HG03558 (cell line): ENCODE results near the gene GDAP2.

Experiments used
- ATAC-seq: cut with Tn5 transposase; IDR thresholded peaks from one replicate; pipeline ENCODE4 v1.9.1; 2021; ENCODE audit warnings: moderate number of reproducible peaks; ENCODE audit not compliant: unreplicated experiment; ENCODE audit errors: extremely low read depth

The GDAP2 gene

DNA sequence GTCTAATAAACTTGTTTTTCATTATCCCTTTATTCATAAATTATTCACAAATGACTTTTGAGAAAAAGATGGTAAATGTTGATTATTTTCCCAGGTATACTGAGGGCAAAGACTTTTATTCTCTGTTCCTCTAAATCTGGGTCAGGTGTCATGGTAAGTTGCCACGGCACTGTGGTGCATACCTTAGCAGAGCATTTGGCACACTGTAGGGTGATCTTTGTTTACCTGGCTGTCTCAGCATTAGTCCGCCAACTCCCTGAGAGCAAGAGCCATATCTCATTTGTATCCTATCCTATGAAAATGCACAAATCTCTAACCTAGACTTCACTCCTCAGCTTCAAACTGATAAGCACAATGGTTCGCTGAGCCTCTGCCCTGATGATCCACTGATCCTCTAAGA lies 24.9 kb downstream of the GDAP2 start:
- ATAC-seq: no peak

GRCh38 chr1:117902944-117903343 lies 26.5 kb downstream of the GDAP2 start:
- ATAC-seq: no peak

DNA sequence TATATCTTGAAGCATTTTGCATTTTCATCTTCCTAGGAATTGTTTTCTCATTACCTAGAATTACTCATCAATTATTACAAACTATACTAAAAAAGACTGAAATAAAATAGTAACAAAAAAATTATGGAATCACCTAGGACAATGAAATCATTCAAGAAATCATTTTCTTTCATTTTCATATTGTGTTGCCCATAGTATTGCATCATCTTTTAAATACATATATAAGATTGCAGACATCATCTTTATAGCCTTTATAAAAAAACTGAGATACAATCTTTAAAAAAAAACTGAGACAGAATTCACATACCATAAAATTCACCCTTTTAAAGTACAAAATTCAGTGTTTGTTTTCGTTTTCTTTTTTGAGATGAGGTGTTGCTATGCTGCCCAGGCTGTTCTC lies 29.6 kb downstream of the GDAP2 start:
- ATAC-seq: no peak

DNA sequence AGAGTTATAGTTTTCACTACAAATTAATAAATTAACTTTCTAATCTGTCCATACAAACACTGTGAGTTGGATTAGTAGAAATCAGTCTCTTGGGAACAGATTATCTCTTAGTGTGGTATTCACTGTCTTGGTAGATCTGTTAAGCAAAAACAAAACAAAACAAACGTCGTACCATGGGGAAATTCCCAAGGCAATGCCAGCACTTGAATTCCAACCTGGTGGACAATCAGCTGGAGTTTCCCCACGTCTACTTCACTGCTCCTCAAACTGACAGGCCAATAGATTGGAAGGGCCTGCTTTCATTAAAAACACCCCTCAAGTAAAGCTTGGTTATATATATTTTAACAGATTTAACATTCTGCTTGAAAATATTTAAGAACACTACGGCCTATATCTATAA lies 31.9 kb downstream of the GDAP2 start:
- ATAC-seq: no peak

- ATAC-seq: peak; percentile 80
Observed at GRCh38 chr1:117895482-117896114, 33.8 kb downstream of the GDAP2 start.

GRCh38 chr1:117894078-117894477 lies 35.3 kb downstream of the GDAP2 start:
- ATAC-seq: no peak

DNA sequence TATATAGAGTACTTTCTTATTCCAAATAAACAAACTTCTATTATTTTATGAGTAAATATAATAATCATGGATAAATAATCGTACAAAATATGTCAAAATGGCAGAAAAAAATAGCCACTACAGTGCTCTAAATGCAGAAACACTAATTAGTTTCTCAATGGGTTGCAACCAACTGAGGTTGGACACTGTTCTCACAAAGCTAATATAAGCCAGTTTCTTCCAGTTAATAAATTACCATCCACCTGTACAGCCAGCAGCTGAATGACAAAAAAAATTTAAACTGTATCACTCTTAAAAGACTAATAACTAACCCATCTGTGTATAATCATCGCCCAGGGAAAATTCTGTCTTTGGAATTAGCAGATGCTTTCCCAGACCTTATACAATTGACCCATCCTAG lies 36.9 kb downstream of the GDAP2 start:
- no peak for ATAC-seq

DNA sequence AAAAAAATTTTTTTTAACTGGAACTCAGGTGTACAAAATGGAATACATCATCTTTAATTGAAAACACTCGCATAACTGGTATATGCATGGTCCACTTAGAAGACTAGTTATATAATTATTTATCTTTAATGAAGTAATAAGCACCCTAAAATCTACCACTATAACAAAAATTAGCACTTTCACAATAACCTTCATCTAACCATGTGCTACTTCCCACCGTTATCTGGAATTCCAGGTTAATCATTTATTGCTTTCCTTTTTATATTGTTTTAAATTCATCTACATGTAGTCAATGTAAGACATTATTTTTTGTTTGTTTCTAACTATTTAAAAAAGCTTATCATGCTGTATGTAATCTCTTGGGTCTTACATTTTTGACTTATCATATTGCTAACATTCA lies 39.0 kb downstream of the GDAP2 start:
- ATAC-seq: no peak

DNA sequence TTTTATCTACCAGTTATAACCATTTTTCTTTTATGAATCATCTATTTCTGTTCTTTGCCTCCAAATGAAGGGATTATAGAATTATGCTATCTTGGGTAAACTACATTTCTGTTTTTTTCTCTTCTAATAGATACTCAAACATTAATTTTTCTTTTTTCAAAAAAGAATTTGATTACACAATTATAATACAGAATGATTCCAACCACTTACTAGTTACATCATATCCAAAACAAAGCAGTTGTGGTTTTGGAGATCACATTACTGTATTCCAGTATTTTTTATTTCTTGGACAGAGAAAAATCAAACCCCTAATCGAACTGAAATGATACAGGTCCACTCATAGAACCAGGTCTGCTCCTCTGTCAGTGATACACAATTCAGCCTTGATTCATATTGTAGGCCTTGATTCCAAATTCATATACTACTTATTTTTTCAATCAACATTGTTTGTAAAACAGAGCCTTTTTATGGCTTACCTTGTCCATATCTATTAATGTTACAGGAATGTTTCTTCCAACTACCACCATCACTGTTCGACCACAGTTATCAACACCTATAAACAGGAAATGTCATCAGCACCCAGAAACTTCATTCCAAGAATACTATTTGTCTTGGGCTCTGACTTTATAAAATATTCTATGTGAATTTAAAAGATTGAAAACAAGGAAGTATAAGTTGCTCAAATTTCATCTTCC lies 43.2 kb downstream of the GDAP2 start:
- ATAC-seq: no peak

DNA sequence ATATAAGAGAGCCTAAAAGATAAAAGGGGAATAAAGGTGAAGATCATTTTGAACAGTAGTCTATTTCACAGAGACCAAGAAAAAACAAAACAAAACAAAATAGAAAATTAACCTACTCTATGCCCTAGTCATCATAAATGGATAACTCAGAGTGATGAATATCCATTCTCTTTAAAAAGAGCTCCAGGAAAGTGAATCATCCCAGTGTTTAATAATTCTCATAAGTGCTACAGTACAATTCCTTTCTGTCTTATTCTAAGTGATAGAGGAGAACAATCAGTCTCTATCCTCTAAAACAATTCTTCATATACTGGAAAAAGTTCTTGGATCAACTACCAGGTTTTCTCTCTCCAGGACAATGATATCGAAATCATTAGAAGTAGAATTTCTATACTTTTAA lies 45.8 kb downstream of the GDAP2 start:
- ATAC-seq: no peak

DNA sequence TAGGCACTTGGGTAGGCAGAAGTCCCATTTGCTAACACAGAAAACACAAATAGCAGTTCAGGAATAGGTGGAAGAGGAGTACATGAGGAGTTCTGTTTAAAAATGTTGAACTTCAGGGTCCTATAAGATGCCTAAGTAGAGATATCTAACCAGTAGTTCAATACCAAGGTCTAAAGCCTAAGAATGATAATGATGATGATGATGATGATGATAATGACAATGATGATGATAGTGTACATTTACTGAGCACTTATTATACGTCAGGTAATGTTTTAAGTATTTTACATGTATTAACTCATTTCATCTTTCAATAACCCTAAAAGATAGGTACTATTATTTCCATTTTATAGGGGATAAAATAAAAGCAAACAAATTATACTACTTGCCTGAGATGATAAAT lies 50.1 kb downstream of the GDAP2 start:
- ATAC-seq: no peak

DNA sequence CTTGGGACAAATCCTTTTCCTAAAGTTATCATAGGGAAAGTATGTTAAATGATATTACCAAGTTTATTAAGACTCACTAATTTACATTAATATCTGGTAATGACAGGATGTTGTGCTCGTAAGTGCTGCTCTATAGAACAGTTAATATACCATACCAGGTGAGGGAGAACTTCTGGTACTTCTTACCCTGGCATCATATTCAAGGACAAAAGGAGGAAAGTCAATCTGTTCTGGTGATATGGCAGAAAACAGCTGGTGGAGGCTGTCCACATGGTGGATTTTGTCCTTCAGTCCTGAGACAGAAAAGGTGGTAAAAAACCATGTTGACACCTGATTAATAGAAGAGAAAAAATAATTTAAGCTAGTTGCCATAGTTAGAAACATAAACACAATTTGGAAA lies 51.6 kb downstream of the GDAP2 start:
- no peak for ATAC-seq

GRCh38 chr1:117871013-117871412 lies 58.4 kb downstream of the GDAP2 start:
- ATAC-seq: no peak

DNA sequence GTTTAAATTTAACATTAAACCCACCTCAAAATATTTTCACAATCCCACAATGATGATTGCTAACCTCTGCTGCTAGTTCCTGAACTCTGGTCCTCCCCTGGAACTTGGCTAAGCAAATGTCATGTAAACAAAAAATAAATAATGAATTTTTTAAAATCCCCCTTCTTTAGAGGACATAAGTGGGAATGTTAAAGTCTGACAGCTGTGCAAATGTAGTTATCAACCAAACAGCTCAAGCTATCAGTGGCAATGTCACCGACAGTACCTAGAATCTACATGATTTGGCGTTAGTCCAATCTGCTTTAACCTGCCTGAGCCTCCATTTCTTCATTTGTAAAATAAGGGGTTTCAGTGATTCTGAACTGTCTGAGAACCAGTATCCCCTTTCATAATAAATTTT lies 67.7 kb downstream of the GDAP2 start:
- ATAC-seq: no peak

DNA sequence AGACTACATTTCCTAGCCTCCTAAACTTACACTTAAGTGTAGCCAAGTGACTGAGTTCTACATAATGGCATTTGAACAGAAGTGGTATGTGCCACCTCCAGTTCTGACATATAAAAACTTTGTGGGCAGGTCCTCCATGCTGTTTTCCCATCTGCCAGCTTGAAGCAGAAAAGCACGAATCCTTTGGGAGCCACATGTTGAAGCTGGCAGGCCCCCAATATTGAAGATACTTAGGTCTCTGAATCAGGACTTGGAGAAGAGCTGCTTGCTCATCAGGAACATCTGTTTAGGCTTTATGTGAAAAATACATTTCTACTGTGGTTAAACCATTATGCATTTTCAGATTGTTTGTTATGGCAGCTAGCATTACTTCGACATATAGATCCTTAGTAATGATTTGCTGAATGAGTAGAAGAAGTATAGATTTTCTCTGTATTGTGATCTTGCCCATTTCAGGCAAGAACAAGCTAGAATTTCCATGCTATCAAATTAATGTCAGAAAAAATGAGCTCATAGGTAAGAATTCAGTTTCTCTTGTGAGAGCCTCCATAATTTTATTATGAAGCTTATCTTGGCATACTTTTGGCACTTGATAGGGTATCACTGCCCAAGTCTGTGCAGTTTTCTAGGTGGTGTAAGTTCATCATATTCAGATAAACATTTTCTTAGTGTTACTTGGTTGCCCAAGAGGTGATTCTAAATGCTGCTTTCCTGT lies 68.4 kb downstream of the GDAP2 start:
- no peak for ATAC-seq

DNA sequence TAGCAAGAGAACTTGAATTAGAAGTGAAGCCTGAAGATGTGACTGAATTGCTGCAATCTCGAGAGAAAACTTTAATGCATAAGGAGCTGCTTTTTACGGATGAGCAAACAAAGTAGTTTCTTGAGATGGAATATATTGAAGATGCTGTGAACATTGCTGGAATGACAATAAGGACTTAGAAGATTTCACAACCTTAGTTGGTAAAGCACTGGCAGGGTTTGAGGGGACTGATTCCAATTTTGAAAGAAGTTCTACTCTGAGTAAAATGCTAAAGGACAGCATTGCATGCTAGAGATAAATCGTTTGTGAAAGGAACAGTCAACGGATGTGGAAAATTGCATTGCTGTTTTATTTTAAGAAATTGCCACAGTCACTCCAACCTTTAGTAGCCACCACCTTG lies 69.5 kb downstream of the GDAP2 start:
- ATAC-seq: no peak

DNA sequence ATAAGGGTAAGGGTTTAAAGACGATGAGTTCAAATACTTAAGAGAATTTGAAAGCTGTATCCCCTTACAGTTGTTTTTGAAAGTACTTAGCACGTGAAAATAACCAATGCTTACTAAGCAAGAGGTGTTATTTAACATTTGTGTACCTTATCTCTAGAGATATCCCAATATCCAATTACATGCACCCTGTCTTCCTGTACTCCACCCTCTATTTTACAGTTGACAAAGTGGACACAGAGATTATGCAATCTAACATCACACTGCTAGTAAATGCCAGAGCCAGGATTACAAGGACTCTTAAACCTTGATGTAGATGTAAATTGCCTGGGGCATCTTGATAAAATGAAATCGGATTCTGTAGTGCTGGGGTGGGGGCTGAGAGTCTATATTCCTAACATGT lies 72.0 kb downstream of the GDAP2 start:
- ATAC-seq: no peak

GRCh38 chr1:117852853-117853553 lies 76.4 kb downstream of the GDAP2 start:
- no peak for ATAC-seq

DNA sequence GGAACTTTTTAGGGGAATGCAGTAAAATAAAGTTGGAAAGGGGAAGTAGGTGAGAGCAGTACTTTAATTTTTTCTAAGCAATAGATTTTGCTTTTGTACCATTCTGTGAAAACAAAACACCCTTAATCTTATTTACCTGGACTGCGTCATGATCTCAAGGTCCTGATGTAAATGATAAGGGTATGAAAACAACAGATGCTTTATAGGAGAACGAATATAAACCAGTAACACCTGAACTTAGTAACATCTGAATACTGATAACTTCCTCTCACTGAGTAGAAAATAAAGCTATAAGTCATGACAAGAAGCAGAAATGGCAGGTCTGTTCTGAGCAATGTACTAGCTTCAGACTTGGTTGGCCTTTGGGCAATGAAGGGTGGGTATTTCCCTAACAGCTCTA lies 77.7 kb downstream of the GDAP2 start:
- no peak for ATAC-seq

GRCh38 chr1:117846674-117847425 lies 82.6 kb downstream of the GDAP2 start:
- ATAC-seq: no peak
